ENCODE data around the gene MYOM1. TPM values are rescaled to one million over a fixed set of nuclear protein-coding genes. Genes with fewer than 3 reads are reported as not detected.

The MYOM1 gene
- total and polyA plus RNA-seq, 2 donors (not counting 3 experiments of a cell fraction or from before 2014, with no cell fraction given), result 0.08 TPM; not detected in 1

DNA sequence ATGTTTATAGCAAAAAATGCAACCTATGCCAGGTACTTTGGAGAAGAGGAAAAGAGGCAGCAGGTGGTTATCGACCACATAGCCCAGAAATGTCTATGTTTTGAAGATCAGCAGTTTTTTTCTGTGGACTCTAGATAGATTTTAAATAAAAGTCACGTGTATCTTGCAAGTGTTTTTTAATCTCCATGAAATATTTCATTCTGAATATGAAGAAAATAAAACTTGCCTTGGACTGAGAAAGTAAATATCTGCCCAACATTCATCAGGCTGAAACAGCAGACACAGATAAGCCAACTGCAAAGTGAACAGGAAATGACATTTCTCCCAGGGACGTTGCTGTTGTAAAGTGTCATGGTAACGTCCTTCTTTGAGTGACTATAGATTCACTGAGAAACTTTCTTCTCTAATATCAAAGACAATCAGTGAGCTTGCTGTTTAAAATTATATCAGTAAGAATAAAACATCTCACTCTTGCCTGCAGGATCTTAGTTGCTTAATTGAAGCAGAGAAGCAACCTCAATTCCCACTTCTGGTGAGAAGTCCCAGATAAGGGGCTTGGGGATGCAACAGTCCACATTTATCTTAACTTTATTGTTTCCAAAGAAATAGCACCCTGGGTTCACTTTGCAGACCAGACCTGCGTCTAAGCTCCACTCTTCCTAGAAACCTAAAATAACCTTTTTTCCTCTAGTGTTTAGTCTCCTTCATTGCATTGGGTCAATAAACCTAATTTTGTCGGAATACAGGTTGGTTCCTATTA is 6.3 kb downstream of the MYOM1 start:
- no peak overlapping the region for H3K4me2 ChIP-seq (ENCODE audit: insufficient read depth, low read length)
- H3K9me3 ChIP-seq (replicated peaks; ENCODE audit: control insufficient read depth, insufficient read depth, low read length), result no peaks in the 10 kb centered on the region
- FAIRE-seq (peak; percentile 24), DNase-seq (ENCODE audit: low read depth, low spot score) (peak; percentile 10)
- no peaks in the 10 kb centered on the region for H3K4me1 ChIP-seq (ENCODE audit: control insufficient read depth, extremely low read depth, insufficient read depth, low read length)
- no TSS peak for BruUV-seq (replicated peaks)
- H4K20me1 ChIP-seq (replicated peaks; ENCODE audit: control insufficient read depth, extremely low read depth, insufficient read depth, low read length), result no peaks in the 10 kb centered on the region
- peaks cover 4 to 10% of the 10 kb centered on the region in 2 experiments for H3K27me3 ChIP-seq (ENCODE audit: control insufficient read depth in 2 of 2, insufficient read depth in 2 of 2, low read length in 2 of 2)
- no peak overlapping the region for H3K4me3 ChIP-seq (replicated peaks in 1 of 3; ENCODE audit: insufficient read depth in 1 of 3, low read depth in 1 of 3, low read length in 3 of 3)
- no peak overlapping the region for H3K27ac ChIP-seq (ENCODE audit: insufficient read depth, low read depth, low read length)
- ChIA-PET CTCF (interaction anchor here (1.3 kb wide), 1 partner anchor 16 kb away, joined by 4 read pairs; no protein-coding TSS in a partner anchor), POLR2A (no interaction called here)
- dilution Hi-C loops (cut with MboI; ENCODE audit: extremely low pct_ligation_motif_present, low sequenced_read_pairs) (no loop called here), intact Hi-C loops (cut with micrococcal nuclease) (no loop called here)
- TF ChIP-seq MYC (IDR thresholded peaks at IDR 0.05; ENCODE audit: low read depth, low read length) (no peak), JUN (IDR thresholded peaks at IDR 0.05; ENCODE audit: borderline replicate concordance, insufficient read depth, insufficient read length, low read depth) (no peak), CTCF (IDR thresholded peaks at IDR 0.05; ENCODE audit: extremely low read depth in 1 of 2, insufficient read depth in 1 of 2, low read depth in 1 of 2, low read length in 2 of 2) (no peak)
- H3K9ac ChIP-seq (replicated peaks; ENCODE audit: extremely low read depth, insufficient read depth, low read length), result no peak overlapping the region
- no peaks in the 10 kb centered on the region for H3K9me1 ChIP-seq (replicated peaks; ENCODE audit: control insufficient read depth, extremely low read depth, insufficient read depth, low read length)
- H3K79me2 ChIP-seq (ENCODE audit: control insufficient read depth, insufficient read depth, low read length), result no peaks in the 10 kb centered on the region
- no peaks in the 10 kb centered on the region for H3K36me3 ChIP-seq (ENCODE audit: control insufficient read depth in 2 of 2, extremely low read depth in 1 of 2, insufficient read depth in 2 of 2, low read length in 2 of 2)
- no peak overlapping the region for H2AFZ ChIP-seq (ENCODE audit: low read depth, low read length)

- Histone ChIP-seq H3K4me1 (ENCODE audit: control insufficient read depth, extremely low read depth, insufficient read depth, low read length) (no peaks in the 10 kb centered on the region), H3K9me3 (replicated peaks; ENCODE audit: control insufficient read depth, insufficient read depth, low read length) (no peaks in the 10 kb centered on the region), H3K27ac (ENCODE audit: insufficient read depth, low read depth, low read length) (no peak overlapping the region), H4K20me1 (replicated peaks; ENCODE audit: control insufficient read depth, extremely low read depth, insufficient read depth, low read length) (no peaks in the 10 kb centered on the region), H3K9me1 (replicated peaks; ENCODE audit: control insufficient read depth, extremely low read depth, insufficient read depth, low read length) (no peaks in the 10 kb centered on the region), H3K36me3 (ENCODE audit: control insufficient read depth in 2 of 2, extremely low read depth in 1 of 2, insufficient read depth in 2 of 2, low read length in 2 of 2) (no peaks in the 10 kb centered on the region), H3K27me3 (ENCODE audit: control insufficient read depth in 2 of 2, insufficient read depth in 2 of 2, low read length in 2 of 2) (peaks cover 4 to 10% of the 10 kb centered on the region in 2 experiments), H3K9ac (replicated peaks; ENCODE audit: extremely low read depth, insufficient read depth, low read length) (no peak overlapping the region), H3K4me2 (ENCODE audit: insufficient read depth, low read length) (no peak overlapping the region), H3K4me3 (replicated peaks in 1 of 3; ENCODE audit: insufficient read depth in 1 of 3, low read depth in 1 of 3, low read length in 3 of 3) (no peak overlapping the region), H3K79me2 (ENCODE audit: control insufficient read depth, insufficient read depth, low read length) (no peaks in the 10 kb centered on the region), H2AFZ (ENCODE audit: low read depth, low read length) (no peak overlapping the region)
- no peak for FAIRE-seq
- BruUV-seq (replicated peaks), result no TSS peak
- intact Hi-C loops (cut with micrococcal nuclease) (no loop called here), dilution Hi-C loops (cut with MboI; ENCODE audit: extremely low pct_ligation_motif_present, low sequenced_read_pairs) (no loop called here)
- no peak for DNase-seq (ENCODE audit: low read depth, low spot score)
- POLR2A ChIA-PET, result no interaction called here
- TF ChIP-seq POLR2A (IDR thresholded peaks at IDR 0.05; ENCODE audit: low read depth, low read length) (no peak), JUN (IDR thresholded peaks at IDR 0.05; ENCODE audit: borderline replicate concordance, insufficient read depth, insufficient read length, low read depth) (no peak), POLR2AphosphoS5 (IDR thresholded peaks at IDR 0.05; ENCODE audit: insufficient read depth, low read depth, low read length) (no peak), FOS (IDR thresholded peaks at IDR 0.05; ENCODE audit: borderline replicate concordance, insufficient read depth, low read length) (no peak), GATA2 (IDR thresholded peaks at IDR 0.05; ENCODE audit: insufficient read depth, insufficient read length, low read depth, low read length) (no peak), EZH2 (IDR thresholded peaks at IDR 0.05; ENCODE audit: borderline replicate concordance, low read depth, low read length, severe bottlenecking) (no peak), MYC (IDR thresholded peaks at IDR 0.05; ENCODE audit: low read depth, low read length) (no peak), CTCF (IDR thresholded peaks at IDR 0.05; ENCODE audit: extremely low read depth in 1 of 2, insufficient read depth in 1 of 2, low read depth in 1 of 2, low read length in 2 of 2) (no peak)
- TF ChIP-seq, protein P1, sequence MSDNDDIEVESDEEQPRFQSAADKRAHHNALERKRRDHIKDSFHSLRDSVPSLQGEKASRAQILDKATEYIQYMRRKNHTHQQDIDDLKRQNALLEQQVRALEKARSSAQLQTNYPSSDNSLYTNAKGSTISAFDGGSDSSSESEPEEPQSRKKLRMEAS (IDR thresholded peaks at IDR 0.05; ENCODE audit: insufficient read depth, insufficient read length), result no peak
- CTCF ChIA-PET, result no interaction called here
Measured at GRCh38 chr18:3212657-3213056, 7.1 kb downstream of the MYOM1 start.
